ENCODE data around the gene CCDC14. TPM values are rescaled to one million over a fixed set of nuclear protein-coding genes. Genes with fewer than 3 reads are reported as not detected.
"Not testable (repeated sequence)": the region's sequence is repeated elsewhere in the genome, so short reads cannot be mapped to it uniquely, and the experiment has no call there.

The CCDC14 gene
- total and polyA plus RNA-seq, 4 donors = 3.7 to 32.5 (median 14.7) TPM

DNA sequence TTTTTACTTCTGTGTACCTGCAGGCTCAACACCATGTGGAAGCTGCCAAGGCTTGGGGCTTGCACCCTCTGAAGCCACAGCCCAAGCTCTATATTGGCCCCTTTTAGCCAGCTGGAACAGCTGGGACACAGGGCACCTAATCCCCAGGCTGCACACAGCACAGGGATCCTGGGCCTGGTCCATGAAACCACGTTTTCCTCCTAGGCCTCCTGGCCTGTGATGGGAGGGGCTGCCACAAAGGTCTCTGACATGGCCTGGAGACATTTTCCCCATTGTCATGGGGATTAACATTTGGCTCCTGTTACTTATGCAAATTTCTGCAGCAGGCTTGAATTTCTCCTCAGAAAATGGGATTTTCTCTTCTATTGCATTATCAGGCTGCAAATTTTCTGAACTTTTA, 70.0 kb downstream of the CCDC14 start:
- H3K27me3 ChIP-seq (ENCODE audit: control insufficient read depth in 4 of 4, insufficient read depth in 4 of 4, low read length in 3 of 4); DNase-seq (ENCODE audit: low spot score): not testable (repeated sequence)
- 83% methylated on average over 1 of the region's 1 CpG for WGBS

DNA sequence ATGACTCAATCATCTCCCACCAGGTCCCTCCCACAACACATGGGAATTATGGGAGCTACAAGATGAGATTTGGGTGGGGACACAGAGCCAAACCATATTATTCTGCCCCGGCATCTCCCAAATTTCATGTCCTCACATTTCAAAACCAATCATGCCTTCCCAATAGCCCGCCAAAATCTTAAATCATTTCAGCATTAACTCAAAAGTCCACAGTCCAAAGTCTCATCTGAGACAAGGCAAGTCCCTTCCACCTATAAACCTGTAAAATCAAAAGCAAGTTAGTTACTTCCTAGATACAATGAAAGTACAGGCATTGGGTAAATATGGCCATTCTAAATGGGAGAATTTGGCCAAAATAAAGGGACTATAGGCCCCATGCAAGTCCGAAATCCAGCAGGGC, 70.9 kb downstream of the CCDC14 start:
- 72% methylated on average over 3 of the region's 3 CpGs for WGBS
- not testable (repeated sequence) for H3K9me3 ChIP-seq (ENCODE audit: control insufficient read depth in 4 of 4, low read length in 3 of 4); H3K4me3 ChIP-seq (ENCODE audit: low read depth in 1 of 3, low read length in 3 of 3); H3K4me1 ChIP-seq (ENCODE audit: control insufficient read depth in 4 of 4, insufficient read depth in 4 of 4, low read length in 3 of 4); H3K36me3 ChIP-seq (ENCODE audit: control insufficient read depth in 4 of 4, insufficient read depth in 3 of 4, low read depth in 1 of 4, low read length in 3 of 4); H3K9ac ChIP-seq (ENCODE audit: low read depth in 1 of 2, low read length in 2 of 2); H3K27me3 ChIP-seq (ENCODE audit: control insufficient read depth in 4 of 4, insufficient read depth in 4 of 4, low read length in 3 of 4); H3K27ac ChIP-seq (ENCODE audit: low read depth in 1 of 2, low read length in 2 of 2); DNase-seq (ENCODE audit: low spot score)
- peak; percentile 57 to 61 for TF ChIP-seq HNF4A (conservative IDR thresholded peaks at IDR 0.05)

More for the DNA sequence above, 70.0 kb downstream of the CCDC14 start:
- H3K4me3 ChIP-seq (ENCODE audit: low read depth in 1 of 3, low read length in 3 of 3); H3K4me1 ChIP-seq (ENCODE audit: control insufficient read depth in 4 of 4, insufficient read depth in 4 of 4, low read length in 3 of 4); H3K36me3 ChIP-seq (ENCODE audit: control insufficient read depth in 4 of 4, insufficient read depth in 3 of 4, low read depth in 1 of 4, low read length in 3 of 4); H3K27ac ChIP-seq (ENCODE audit: low read depth in 1 of 2, low read length in 2 of 2); H3K9me3 ChIP-seq (ENCODE audit: control insufficient read depth in 4 of 4, low read length in 3 of 4); H3K9ac ChIP-seq (ENCODE audit: low read depth in 1 of 2, low read length in 2 of 2): not testable (repeated sequence)

DNA sequence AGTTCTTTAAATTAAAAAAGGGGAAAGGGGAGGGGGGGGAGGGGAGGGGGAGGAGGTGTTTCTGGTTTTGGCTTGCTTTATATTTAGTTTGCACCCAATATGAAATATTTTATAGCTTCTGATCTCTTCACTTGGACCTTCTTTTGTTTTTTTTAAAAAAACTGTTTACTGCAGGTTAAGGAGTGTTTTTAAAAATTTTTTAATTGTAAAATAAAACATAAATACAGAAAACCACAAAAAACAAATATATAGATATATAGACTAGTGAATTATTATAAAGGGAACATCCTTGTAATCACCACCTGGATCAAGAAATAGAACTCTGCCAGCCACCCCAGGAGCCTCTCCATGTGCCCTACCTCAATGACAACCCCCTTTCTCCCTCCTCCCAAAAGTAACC, 76.0 kb downstream of the CCDC14 start:
- Histone ChIP-seq H3K36me3 (ENCODE audit: control insufficient read depth in 4 of 4, insufficient read depth in 3 of 4, low read depth in 1 of 4, low read length in 3 of 4) (no peaks in the 10 kb centered on the region), H3K9me3 (ENCODE audit: control insufficient read depth in 4 of 4, low read length in 3 of 4) (no peaks in the 10 kb centered on the region), H3K9ac (ENCODE audit: low read depth in 1 of 2, low read length in 2 of 2) (no peak overlapping the region), H3K27ac (ENCODE audit: low read depth in 1 of 2, low read length in 2 of 2) (no peak overlapping the region), H3K4me1 (ENCODE audit: control insufficient read depth in 4 of 4, insufficient read depth in 4 of 4, low read length in 3 of 4) (peaks cover 5 to 14% (median 10%) of the 10 kb centered on the region in 4 donors), H3K27me3 (ENCODE audit: control insufficient read depth in 4 of 4, insufficient read depth in 4 of 4, low read length in 3 of 4) (no peaks in the 10 kb centered on the region), H3K4me3 (ENCODE audit: low read depth in 1 of 3, low read length in 3 of 3) (no peak overlapping the region)
- TF ChIP-seq FOXA1 (IDR thresholded peaks at IDR 0.05) = no peak
- TF ChIP-seq, protein P1, sequence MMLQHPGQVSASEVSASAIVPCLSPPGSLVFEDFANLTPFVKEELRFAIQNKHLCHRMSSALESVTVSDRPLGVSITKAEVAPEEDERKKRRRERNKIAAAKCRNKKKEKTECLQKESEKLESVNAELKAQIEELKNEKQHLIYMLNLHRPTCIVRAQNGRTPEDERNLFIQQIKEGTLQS (IDR thresholded peaks at IDR 0.05) = no peak
- TF ChIP-seq, protein P2, sequence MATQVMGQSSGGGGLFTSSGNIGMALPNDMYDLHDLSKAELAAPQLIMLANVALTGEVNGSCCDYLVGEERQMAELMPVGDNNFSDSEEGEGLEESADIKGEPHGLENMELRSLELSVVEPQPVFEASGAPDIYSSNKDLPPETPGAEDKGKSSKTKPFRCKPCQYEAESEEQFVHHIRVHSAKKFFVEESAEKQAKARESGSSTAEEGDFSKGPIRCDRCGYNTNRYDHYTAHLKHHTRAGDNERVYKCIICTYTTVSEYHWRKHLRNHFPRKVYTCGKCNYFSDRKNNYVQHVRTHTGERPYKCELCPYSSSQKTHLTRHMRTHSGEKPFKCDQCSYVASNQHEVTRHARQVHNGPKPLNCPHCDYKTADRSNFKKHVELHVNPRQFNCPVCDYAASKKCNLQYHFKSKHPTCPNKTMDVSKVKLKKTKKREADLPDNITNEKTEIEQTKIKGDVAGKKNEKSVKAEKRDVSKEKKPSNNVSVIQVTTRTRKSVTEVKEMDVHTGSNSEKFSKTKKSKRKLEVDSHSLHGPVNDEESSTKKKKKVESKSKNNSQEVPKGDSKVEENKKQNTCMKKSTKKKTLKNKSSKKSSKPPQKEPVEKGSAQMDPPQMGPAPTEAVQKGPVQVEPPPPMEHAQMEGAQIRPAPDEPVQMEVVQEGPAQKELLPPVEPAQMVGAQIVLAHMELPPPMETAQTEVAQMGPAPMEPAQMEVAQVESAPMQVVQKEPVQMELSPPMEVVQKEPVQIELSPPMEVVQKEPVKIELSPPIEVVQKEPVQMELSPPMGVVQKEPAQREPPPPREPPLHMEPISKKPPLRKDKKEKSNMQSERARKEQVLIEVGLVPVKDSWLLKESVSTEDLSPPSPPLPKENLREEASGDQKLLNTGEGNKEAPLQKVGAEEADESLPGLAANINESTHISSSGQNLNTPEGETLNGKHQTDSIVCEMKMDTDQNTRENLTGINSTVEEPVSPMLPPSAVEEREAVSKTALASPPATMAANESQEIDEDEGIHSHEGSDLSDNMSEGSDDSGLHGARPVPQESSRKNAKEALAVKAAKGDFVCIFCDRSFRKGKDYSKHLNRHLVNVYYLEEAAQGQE (IDR thresholded peaks at IDR 0.05) = no peak
- TF ChIP-seq, protein P3, sequence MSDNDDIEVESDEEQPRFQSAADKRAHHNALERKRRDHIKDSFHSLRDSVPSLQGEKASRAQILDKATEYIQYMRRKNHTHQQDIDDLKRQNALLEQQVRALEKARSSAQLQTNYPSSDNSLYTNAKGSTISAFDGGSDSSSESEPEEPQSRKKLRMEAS (IDR thresholded peaks at IDR 0.05) = no peak
- DNase-seq (ENCODE audit: low spot score) = no peak

DNA sequence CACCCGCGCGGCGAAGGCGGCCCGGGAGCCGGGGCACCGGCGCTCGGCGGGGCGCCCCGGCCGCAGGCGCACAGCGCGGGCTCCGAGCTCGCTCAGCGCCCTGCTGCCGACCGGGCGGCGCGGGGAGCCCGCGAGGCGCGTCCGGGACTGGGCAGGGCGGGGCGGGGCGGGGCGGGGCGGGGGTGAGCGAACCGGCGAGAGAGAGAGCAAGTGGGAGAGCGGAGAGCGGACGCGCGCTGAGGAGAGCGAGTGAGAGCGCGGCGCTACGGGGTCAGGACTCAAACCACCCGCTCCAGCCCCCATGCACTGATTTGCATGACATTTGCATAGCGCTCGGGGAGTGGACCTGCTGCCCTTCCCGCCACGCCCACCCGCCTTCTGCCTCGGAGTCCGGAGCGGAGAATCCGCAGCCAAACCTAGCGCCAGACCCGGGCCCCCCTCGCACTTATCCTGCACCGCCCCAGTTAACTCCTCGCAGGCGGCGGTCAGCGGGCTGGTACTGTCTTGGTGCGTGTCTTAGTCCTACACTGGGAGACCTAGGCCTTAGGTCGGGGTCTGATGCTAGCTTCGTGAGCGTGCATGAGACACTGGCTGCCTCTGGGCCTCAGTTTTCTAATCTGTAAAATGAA, 76.7 kb downstream of the CCDC14 start, which contains the start of gene MYLK:
Gene MYLK (minus strand): TSS at position 130 of the 629 bp plus-strand sequence. CDS start 90,491 bp downstream, outside the sequence.
- no peak within 1 kb of the TSS for H3K9ac ChIP-seq (ENCODE audit: low read depth in 1 of 2, low read length in 2 of 2)
- no peaks in the 10 kb centered on the region for H3K9me3 ChIP-seq (ENCODE audit: control insufficient read depth in 4 of 4, low read length in 3 of 4)
- DNase-seq (ENCODE audit: low spot score) = peak; percentile 62
- H3K27me3 ChIP-seq (ENCODE audit: control insufficient read depth in 4 of 4, insufficient read depth in 4 of 4, low read length in 3 of 4) = no peaks in the 10 kb centered on the region
- peak within 1 kb of the TSS; percentile 18 to 78 (median 60) for H3K4me3 ChIP-seq (ENCODE audit: low read depth in 1 of 3, low read length in 3 of 3)
- no peak within 1 kb of the TSS for H3K27ac ChIP-seq (ENCODE audit: low read depth in 1 of 2, low read length in 2 of 2)
- peaks cover 5 to 14% (median 10%) of the 10 kb centered on the region in 4 donors for H3K4me1 ChIP-seq (ENCODE audit: control insufficient read depth in 4 of 4, insufficient read depth in 4 of 4, low read length in 3 of 4)
- no peaks in the 10 kb centered on the region for H3K36me3 ChIP-seq (ENCODE audit: control insufficient read depth in 4 of 4, insufficient read depth in 3 of 4, low read depth in 1 of 4, low read length in 3 of 4)
- WGBS = 3% methylated on average over 70 of the region's 70 CpGs
- TF ChIP-seq, protein P2 (IDR thresholded peaks at IDR 0.05) = no peak
- TF ChIP-seq FOXA2 (IDR thresholded peaks at IDR 0.05) = no peak
- TF ChIP-seq, protein P3 (IDR thresholded peaks at IDR 0.05) = no peak
- no peak for TF ChIP-seq YY1 (IDR thresholded peaks at IDR 0.05)
- TF ChIP-seq, protein P4, sequence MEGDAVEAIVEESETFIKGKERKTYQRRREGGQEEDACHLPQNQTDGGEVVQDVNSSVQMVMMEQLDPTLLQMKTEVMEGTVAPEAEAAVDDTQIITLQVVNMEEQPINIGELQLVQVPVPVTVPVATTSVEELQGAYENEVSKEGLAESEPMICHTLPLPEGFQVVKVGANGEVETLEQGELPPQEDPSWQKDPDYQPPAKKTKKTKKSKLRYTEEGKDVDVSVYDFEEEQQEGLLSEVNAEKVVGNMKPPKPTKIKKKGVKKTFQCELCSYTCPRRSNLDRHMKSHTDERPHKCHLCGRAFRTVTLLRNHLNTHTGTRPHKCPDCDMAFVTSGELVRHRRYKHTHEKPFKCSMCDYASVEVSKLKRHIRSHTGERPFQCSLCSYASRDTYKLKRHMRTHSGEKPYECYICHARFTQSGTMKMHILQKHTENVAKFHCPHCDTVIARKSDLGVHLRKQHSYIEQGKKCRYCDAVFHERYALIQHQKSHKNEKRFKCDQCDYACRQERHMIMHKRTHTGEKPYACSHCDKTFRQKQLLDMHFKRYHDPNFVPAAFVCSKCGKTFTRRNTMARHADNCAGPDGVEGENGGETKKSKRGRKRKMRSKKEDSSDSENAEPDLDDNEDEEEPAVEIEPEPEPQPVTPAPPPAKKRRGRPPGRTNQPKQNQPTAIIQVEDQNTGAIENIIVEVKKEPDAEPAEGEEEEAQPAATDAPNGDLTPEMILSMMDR (IDR thresholded peaks at IDR 0.05; ENCODE audit: low read depth, low read length, missing input control) = no peak
- TF ChIP-seq HNF4G (IDR thresholded peaks at IDR 0.05) = no peak
- no peak for TF ChIP-seq GABPA (IDR thresholded peaks at IDR 0.05 in 1 of 2, conservative IDR thresholded peaks at IDR 0.05 in 1 of 2)
- no peak for TF ChIP-seq JUND (IDR thresholded peaks at IDR 0.05)
- TF ChIP-seq TAF1 (conservative IDR thresholded peaks at IDR 0.05) = no peak
- TF ChIP-seq, protein P1 (IDR thresholded peaks at IDR 0.05) = no peak
